H54 (cell line): Measurements from ENCODE around the gene DNAJB6.

ENCODE experiments used
- DNase-seq: peaks from one replicate; pipeline ENCODE4 v3.0.0; 2011; ENCODE audit warnings: low spot score, mixed read lengths; ENCODE audit not compliant: insufficient read length
- FAIRE-seq: peaks from 3 replicates; lab custom pipeline; 2011; peaks lifted over from hg19 to GRCh38; lab: Jason Lieb, UNC
- POLR2A ChIP-seq: IDR thresholded peaks from 2 replicates; pipeline ENCODE4 v1.6.1; 2011; ENCODE audit warnings: low read depth, mild to moderate bottlenecking, low read length

DNAJB6 gene

GRCh38 chr7:157462840-157463239 lies 126.0 kb downstream of the DNAJB6 start:
- no peak for TF ChIP-seq POLR2A
- DNase-seq: no peak
- no peak for FAIRE-seq

- FAIRE-seq: no peak
- DNase-seq: no peak
- no peak for TF ChIP-seq POLR2A
Measured at GRCh38 chr7:157463245-157463644, 126.4 kb downstream of the DNAJB6 start.

- no peak for TF ChIP-seq POLR2A
- DNase-seq (no peak), FAIRE-seq (no peak)
Measured at GRCh38 chr7:157464111-157464970, 127.5 kb downstream of the DNAJB6 start.

- no peak for DNase-seq
- TF ChIP-seq POLR2A: no peak
- FAIRE-seq: no peak
Measured at GRCh38 chr7:157464971-157465886, 128.4 kb downstream of the DNAJB6 start.

GRCh38 chr7:157465891-157466866 lies 129.4 kb downstream of the DNAJB6 start:
- no peak for DNase-seq
- TF ChIP-seq POLR2A: no peak
- FAIRE-seq: no peak

- FAIRE-seq (no peak), DNase-seq (no peak)
- no peak for TF ChIP-seq POLR2A
Measured at GRCh38 chr7:157466867-157467261, 130.1 kb downstream of the DNAJB6 start.
